Mesenteric fat pad (tissue), 1 donor: ENCODE data around the gene WFDC2. TPM values are rescaled to one million over a fixed set of nuclear protein-coding genes. Genes with fewer than 3 reads are reported as not detected.
"Not testable (repeated sequence)": the region's sequence is repeated elsewhere in the genome, so short reads cannot be mapped to it uniquely, and the experiment has no call there.

Source experiments
- DNase-seq: peaks from one replicate; pipeline ENCODE4 v3.0.0-alpha.2; 2020; ENCODE audit warnings: low spot score
- total RNA-seq: library from RNA; stranded (reverse); fragmentation: NEBNext Ultra II Directional; extraction: Animal tissue kit (Norgen Biotek cat#: 25700); gene quantifications from one replicate; pipeline ENCODE4 v1.2.1, GENCODE V29; 2021
- donor health status: DM: yes; HTN: yes; CAD: no.

Gene WFDC2
- total RNA-seq, 1 donor from 2014 or later, result not detected

DNA sequence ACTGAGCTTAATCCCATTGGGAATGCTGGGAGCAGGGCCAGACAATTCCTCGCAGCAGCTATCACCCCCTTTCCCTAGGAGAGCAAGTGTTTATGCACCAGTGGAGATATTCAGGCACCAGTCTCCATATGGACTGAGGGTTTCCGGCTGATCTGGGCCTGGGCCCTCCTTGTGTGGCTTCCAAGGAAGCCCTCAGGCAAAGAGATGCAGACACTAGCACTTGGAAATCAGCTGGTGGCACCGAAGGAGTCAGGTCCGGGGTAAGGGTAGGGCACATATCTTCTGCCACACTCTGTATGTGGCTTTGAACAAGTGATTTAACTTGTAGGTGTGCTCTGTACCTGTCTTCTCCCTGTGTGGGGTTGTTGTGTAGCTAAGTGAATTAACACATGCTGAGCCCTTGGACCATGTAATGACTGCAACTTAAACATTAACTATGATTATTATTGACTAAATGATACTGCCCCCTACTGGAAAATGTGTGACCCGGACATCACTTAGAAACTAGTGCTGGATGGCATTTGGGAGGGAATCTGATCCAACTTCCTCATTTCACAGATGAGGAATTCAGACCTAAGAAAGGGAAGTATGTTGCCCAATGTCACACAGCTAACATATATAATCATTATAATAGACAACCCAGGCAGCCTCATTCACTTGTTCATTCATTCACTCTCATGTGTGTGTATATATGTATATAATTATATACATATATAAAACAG, 19.3 kb upstream of the WFDC2 start:
- DNase-seq, result no peak

DNA sequence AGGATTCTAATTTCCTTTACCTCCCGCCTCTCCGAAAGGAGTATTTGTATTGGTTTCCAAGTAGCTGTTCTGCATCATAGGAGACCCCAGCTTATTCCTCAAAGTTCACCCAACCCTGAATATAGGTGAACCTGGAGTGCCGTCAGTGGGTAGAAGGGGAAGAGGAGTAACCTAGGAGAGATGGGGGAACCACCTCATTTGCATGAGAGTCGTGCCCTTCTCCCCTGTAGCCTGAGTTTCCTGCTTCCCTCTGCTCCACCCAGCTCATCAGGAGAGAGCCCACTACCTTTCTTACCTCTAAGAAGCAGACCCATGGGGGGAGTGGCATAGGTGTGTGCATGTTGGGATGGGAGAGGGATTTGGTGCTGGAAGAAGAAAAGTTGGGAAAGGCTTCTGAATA, 17.3 kb upstream of the WFDC2 start:
- no peak for DNase-seq

DNA sequence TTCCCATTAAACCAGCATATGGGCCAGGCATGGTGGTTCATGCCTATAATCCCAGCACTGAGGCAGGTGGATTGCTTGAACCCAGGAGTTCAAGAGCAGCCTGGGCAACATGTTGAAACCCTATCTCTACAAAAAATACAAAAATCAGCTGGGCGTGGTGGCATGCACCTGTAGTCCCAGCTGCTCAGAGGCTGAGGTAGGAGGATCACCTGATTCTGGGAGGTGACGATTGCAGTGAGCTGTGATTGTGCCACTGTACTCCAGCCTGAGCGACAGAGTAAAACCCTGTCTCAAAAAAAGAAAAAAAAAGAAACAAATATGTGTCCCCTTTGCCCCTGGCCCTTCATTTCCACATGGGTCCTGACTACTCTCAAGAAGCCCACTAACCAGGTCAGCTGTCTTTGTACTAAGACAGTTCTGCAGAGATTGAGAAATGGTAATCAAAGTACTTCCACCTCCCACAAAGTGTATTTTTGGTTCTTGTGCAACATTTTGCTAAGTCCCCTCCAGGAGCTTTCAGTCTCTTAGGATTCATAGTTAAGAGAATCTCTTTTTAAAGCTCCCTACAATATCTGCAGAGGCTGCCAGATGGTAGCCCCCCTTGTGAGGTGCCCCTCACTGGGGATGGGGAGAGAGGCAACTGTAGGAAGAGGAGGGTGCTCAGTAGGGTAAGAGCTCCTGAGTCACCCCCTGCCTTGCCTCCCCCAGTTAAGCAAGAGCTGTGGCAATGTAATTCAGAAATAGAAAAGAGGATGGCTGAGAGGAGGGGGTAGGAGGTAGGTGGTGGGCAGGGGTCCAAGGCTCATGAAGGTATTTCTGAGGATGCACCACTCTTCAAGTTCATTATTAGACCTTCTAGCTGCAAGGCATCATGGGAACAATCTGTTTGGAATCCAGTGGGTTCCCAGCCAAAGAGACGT, 16.5 kb upstream of the WFDC2 start:
- DNase-seq, result no peak

DNA sequence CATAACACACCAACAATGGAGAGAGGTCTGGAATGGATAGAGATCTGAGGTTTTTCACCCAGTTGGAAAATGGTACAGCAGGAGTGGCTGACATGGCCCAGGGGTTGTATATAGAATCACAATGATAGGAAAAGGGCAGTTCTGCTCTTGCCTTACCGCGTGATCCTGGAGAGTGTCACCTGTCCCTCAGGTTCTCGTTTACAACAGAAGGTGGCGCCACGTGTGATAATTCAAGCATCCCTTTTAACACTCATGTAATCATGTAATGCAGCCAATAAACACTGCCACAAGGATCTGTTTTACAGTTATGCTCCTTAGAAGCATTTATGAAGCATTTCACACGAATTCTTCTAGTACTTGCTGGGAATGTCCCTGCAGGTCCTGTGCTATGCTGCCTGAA, 12.9 kb upstream of the WFDC2 start:
- DNase-seq, result no peak

DNA sequence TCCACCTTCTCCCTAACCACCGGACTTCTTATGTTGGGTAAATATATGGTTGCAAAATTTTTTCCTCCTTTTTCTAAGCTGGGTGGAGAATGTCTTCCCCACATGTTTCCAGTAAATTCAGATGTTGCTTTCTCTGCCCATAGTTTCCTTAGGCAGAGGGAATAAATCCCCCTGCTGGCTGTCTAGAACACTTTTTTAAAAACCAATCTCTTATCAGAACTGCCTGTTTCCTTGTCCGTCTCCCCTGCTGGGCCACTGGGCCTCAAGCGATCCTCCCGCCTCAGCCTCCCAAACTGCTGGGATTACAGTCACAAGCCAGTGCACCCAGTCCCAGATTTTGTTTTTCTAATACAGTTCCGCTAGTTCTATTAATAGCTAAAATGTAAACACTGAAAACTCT, 9.9 kb upstream of the WFDC2 start:
- DNase-seq, result no peak

DNA sequence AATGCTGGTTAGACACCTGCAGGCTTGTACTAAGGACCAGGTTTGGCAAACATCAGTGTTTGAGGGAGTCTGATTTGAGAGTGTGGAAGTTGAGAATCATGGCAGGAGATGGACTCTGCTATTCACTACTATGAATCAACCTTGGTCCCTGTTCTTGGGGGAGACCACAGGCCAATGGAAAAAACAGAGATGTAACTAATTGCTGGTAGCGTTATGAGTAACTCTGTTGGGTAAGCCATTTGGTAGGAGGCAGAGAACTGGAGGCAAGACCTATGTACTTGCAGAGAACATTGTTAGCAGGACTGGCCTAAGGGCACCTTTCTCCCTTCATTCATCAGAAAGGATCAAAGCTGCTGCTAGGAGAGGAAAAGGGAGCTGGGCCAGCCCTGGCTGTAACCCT, 8.3 kb upstream of the WFDC2 start:
- no peak for DNase-seq

DNA sequence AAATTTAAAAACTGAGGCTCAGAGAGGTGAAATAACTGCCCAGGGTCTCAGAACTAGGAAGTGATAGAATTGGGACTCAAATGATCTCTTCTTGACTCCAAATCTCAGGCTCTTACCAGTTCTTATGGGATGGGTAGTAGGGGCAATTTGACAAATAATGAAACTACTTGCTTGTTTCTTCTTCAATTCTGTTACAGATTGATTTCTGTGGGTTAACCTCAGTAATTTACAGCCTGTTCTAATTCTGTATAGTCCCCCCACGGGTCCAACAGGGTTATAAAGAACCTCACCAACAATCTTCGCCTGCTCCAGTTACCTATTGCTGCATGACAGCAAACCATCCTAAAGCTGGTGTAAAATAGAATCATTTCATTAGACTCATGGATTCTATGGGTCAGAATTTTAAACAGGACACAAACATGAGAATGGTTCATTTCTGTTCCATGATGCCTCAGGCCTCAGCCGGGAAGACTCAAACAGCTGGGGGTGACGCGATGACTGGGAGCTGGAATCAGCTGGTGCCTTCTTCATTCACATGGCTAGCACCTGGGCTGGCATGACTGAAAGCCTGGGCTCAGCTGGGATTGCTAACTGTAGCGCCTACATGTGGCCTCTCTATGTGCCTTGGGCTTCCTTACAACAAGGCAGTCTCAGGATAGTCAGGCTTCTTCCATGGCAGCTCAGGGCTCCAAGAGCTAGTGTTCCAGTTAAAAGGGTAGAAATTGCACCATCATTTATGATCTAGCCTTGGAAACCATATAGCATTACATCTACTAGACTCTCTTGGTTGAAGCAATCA, 6.6 kb upstream of the WFDC2 start:
- DNase-seq, result no peak

DNA sequence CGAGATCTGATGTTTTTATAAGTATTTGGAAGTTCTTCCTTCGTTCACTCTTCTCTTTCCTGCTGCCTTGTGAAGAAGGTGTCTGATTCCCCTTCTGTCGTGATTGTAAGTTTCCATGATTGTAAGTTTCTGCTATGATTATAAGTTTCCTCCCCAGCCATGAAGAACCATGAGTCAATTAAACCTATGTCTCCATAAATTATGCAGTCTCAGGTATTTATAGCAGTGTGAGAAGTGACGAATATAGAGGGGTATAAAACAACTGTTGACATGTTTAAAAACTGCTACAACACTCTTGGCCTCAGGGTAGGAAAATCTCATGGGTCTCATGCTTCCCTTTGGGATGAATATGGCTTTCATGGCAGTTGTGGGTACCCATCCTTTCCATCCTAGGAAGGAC, 5.8 kb upstream of the WFDC2 start:
- no peak for DNase-seq

DNA sequence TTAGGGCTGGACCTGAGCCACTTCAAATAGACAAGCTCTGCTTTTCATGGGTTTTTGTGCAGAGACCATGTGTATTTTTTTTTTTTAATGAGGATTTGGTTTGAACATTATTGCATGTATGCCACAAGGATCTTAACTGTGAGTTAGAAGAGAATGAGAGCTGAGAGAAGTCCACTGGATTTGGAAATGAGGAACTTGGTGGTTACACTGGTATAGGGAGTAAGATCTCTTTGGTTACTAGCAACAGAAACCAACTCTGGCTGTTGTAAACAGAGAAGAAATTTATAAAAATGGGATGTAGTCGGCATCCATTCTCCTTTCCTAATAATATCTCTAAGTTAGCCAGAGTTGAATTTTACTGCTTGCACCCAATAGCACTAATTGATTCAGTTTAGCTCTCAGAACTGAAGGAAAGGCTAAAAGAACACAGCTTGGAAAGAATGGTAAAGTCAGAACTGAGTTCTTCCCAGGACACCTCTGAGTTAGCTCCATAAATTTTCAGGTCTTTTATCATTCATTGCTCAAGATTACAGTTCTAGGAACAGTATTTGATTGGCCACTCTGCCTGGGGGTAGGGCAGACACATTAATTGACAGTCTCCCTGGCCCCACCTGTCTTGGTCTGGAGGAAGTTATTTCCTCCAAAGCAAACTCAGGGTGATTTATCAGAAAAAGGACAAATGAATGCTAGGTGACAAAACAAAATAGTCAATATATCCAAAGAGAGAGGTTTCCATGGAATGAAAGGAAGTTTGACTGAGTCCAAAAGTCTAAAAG, 3.9 kb upstream of the WFDC2 start:
- DNase-seq, result no peak

DNA sequence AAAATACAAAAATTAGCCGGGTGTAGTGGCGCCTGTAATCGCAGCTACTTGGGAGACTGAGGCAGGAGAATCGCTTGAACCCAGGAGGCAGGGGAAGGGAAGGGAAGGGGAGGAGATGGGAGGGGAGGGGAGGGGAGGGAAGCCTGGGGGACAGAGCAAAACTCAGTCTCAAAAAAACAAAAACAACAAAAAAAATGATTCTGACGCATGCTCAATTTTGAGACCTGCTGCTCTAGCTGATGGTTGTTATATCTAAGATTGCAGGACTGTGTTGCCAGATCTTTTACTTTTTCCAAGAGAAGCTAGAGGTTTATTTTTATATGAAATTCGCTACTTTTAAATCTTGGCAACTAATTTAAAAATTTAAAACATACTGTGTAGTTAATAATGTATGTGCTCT, 2.4 kb upstream of the WFDC2 start:
- no peak for DNase-seq

DNA sequence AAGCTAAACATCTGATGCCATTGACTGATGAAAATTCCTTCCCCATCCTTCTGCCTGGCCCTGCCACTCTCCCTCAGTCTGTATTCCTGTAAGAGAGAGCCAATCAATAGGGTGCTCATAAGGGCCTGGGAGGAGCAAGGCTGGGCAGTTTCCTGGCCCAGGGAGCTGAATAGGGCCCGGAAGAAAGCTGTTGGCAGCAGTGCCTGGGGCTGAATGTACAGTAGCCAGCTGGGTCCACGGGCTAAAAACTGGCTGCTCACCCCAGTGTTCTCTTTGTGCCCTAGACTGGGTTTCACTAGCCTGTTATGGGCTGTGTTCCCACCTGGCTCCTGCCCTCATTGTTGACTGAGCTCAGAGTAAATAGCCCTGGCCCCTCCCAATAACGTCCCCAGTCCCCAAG, 1.7 kb upstream of the WFDC2 start:
- DNase-seq, result no peak

DNA sequence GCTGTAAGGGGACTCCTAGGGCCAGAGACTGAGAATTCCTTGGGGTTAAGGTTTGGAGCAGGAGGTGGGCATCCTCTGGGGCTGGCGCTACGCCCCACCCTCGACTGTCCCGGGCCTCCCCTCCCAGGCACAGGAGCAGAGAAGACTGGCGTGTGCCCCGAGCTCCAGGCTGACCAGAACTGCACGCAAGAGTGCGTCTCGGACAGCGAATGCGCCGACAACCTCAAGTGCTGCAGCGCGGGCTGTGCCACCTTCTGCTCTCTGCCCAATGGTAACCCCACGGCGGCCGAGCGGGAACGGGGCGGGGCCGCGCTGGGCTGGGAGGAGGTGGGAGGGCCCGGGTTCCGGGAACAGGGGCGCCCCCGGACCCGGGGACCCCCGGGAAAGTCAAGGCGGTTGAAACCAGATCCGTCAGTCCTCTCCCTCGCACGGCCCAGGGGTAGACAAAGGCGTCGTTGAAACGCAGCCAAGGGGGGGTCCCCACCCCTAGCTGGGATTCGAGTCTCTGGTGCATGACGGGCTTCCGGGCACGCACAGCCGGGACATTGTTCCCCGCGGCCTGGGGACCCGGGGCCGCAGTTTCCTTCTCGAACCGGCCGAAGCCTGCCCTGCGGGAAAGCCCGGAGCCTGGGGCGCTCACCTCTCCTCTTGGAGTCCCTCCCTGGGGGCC, 844 bp downstream of the WFDC2 start:
- DNase-seq, result peak; percentile 89

DNA sequence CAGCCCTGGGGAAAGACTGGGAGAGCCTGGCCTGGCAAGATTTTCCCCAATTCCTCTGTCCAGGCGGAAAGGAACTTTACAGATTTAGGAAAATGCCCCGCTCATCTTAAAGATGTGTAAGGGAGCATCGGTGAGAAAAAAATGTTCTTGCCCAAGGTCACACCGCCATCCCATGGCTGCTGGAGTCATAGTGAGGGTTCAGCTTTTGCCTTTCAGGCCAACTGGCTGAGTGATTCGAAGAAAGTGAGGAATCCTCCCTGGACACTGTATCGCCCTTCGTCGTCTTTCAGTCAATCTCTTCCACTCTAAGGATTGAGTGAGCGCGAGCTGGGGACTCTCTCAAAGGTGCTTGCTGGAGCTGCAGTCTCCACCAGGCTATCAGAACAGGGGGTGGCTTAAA, 1.4 kb downstream of the WFDC2 start:
- no peak for DNase-seq

DNA sequence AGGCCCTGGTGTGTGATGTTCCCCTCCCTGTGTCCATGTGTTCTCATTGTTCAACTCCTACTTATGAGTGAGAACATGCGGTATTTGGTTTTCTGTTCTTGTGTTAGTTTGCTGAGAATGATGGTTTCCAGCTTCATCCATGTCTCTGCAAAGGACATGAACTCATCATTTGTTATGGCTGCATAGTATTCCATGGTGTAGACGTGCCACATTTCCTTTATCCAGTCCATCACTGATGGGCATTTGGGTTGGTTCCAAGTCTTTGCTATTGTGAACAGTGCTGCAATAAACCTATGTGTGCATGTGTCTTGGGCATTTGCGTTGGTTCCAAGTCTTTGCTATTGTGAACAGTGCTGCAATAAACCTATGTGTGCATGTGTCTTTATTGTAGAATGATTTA, 2.7 kb downstream of the WFDC2 start:
- DNase-seq, result not testable (repeated sequence)

DNA sequence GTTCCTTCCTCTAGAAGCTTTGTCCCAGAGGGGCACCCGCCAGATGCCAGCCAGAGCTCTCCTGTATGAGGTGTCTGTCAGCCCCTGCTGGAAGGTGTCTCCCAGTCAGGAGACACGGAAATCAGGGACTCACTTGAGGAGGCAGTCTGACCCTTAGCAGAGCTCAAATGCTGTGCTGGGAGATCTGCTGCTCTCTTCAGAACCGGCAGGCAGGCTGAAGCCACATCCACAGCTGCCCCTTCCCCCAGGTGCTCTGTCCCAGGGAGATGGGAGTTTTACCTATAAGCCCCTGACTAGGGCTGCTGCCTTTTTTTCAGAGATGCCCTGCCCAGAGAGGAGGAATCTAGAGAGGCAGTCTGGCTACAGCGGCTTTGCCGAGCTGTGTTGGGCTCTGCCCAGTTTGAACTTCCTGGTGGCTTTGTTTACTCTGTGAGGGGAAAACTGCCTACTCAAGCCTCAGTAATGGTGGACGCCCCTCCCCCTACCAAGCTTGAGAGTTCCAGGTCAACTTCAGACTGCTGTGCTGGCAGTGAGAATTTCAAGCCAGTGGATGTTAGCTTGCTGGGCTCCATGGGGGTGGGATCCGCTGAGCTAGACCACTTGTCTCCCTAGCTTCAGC, 8.1 kb downstream of the WFDC2 start:
- DNase-seq, result peak; percentile 73

DNA sequence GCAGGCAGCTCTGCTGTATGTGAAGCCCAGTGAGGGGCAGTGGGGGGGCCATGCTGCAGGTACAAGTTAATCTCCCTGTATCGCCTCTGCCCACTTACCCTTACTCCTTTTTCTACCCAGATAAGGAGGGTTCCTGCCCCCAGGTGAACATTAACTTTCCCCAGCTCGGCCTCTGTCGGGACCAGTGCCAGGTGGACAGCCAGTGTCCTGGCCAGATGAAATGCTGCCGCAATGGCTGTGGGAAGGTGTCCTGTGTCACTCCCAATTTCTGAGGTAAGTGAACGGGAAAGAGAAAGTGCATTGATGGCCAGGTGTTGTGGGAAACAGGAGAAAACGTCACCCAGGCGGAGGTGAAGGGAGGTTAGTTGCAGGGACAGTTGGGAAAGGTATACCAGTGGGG, 10.3 kb downstream of the WFDC2 start:
- no peak for DNase-seq

DNA sequence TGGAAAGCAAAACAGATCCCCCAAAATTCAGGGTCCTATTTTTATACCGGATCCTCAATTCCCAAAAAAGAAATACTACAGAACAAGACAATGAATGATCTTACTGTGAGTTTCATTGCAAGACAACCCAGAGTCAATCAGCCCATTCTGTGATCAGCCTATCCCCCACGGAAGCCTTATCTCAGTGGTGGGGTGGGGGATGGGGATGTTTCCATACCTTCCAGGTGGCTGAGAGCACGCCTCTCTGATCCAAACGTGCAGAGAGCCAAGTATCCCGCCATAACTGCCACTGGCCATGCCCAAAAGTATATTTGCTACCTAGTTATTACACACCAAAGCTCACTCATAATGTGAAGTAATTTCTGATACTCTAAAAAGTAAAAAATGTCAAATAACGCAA, 15.1 kb downstream of the WFDC2 start:
- DNase-seq, result no peak

DNA sequence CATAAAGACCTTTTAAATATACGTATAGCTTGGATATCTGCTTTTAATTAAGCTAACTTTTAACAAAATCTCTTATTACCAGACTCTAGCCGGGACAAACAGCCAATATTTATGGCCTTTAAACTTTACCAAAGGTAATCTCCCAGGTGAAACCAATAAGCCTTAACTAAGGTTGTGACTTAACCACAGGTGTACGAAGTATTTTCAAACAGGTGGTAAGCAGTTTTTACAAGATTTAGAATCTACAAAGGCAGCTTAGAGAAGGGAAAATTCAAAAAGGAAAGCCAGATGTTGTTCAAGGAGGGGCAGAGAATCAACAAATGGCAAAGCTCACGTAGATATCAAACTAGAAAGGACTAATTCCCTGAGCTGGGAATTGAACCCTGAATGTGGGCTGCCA, 15.8 kb downstream of the WFDC2 start:
- DNase-seq, result no peak

DNA sequence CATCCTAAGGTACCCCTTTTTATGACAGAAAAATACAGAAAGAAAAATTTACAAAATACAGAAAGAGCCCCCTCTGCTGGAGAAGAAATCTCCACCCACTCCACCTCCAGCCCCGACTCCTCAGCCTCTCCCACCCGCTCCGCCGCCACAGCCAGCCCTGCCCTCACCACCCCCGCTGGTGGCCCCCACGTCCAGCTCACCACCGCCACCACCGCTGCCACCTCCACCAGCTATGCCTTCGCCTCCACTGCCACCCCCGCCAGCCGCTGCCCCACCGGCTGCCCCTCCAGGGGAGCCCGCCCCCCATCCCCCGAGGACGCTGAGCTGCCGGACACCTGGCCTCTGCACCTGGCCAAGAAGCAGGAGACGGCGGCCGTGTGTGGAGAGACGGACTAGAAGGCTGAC, 17.7 kb downstream of the WFDC2 start:
- DNase-seq, result no peak

DNA sequence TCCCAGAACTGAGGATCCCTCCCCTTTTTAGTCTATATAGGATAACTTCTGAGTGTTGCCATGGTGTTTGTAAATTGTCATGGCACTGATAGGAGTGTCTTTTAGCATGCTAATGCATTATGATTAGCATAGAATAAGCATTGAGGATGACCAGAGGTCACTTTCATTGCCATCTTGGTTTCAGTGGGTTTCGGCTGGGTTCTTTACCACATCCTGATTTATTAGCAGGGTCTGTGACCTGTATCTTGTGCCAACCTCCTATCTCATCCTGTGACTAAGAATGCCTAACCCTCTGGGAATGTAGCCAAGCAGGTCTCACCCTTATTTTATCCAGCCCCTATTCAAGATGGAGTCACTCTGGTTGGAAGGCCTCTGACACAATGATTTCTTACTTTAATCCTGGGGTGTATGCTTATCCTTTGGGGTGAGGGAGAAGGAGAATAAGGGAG, 19.6 kb downstream of the WFDC2 start:
- DNase-seq, result no peak
